Left renal pelvis (tissue), 4 donors: ENCODE measurements around the gene RIC3. TPM values are rescaled to one million over a fixed set of nuclear protein-coding genes. Genes with fewer than 3 reads are reported as not detected.

Source experiments
- DNase-seq, 4 donors: peaks; one replicate each; pipeline ENCODE4 v3.0.0-alpha.2; 2013; ENCODE audit warnings: low read depth in 4 of 4, low spot score in 3 of 4
- polyA plus RNA-seq, 4 donors: library from polyadenylated mRNA; unstranded; fragments of 120-200 nt; gene quantifications; one replicate each; pipeline ENCODE4 v1.2.1, GENCODE V29; 2013; ENCODE audit not compliant: insufficient read length in 4 of 4

The RIC3 gene
- polyA plus RNA-seq, 4 donors, result 6.6 to 18.1 (median 12.5) TPM

GRCh38 chr11:8070417-8071115 lies 98.3 kb downstream of the RIC3 start:
- DNase-seq, result no peak

- DNase-seq, result no peak
Observed at GRCh38 chr11:8069771-8070170, 99.1 kb downstream of the RIC3 start.

- peak in 3 of 4 donors; percentile 58 to 67 (median 62) for DNase-seq
Observed at GRCh38 chr11:8068605-8069221, 100.1 kb downstream of the RIC3 start.

GRCh38 chr11:8067929-8068575 lies 100.8 kb downstream of the RIC3 start:
- DNase-seq, result no peak

GRCh38 chr11:8067567-8067928 lies 101.3 kb downstream of the RIC3 start:
- DNase-seq, result no peak

- DNase-seq, result no peak
Observed at GRCh38 chr11:8066911-8067455, 101.8 kb downstream of the RIC3 start.

- no peak for DNase-seq
Observed at GRCh38 chr11:8066036-8066910, 102.6 kb downstream of the RIC3 start.

GRCh38 chr11:8065031-8065430 lies 103.8 kb downstream of the RIC3 start:
- DNase-seq, result no peak

- DNase-seq, result no peak
Observed at GRCh38 chr11:8063324-8063723, 105.5 kb downstream of the RIC3 start.

GRCh38 chr11:8062781-8063257 lies 106.0 kb downstream of the RIC3 start:
- DNase-seq, result no peak

GRCh38 chr11:8061555-8062428 lies 107.0 kb downstream of the RIC3 start:
- no peak for DNase-seq

- no peak for DNase-seq
Observed at GRCh38 chr11:8060801-8061554, 107.8 kb downstream of the RIC3 start.

- DNase-seq, result no peak
Observed at GRCh38 chr11:8060146-8060719, 108.6 kb downstream of the RIC3 start.

GRCh38 chr11:8059571-8060011 lies 109.2 kb downstream of the RIC3 start:
- DNase-seq, result no peak

GRCh38 chr11:8059030-8059429 lies 109.8 kb downstream of the RIC3 start:
- DNase-seq, result no peak

GRCh38 chr11:8058216-8058615 lies 110.6 kb downstream of the RIC3 start:
- DNase-seq, result no peak

- DNase-seq, result no peak
Observed at GRCh38 chr11:8056810-8057463, 111.9 kb downstream of the RIC3 start.
